OCI-LY7 (cell line): ENCODE data around the gene C1orf21. TPM values are rescaled to one million over a fixed set of nuclear protein-coding genes. Genes with fewer than 3 reads are reported as not detected.

Experiments
- BruUV-seq: library from RNA; stranded (reverse); fragments of 400-500 nt; replicated peaks from 2 replicates; lab custom pipeline; 2021; lab: Mats Ljungman, UMichigan
- CTCF ChIA-PET: fragments of 300-600 bp; sonication (Branson Sonifier 250); formaldehyde crosslinking; loops from one replicate; lab custom pipeline; 2022; ENCODE audit warnings: antibody characterized with exemption; ENCODE audit not compliant: unreplicated experiment; lab: Charles Lee
- POLR2A ChIA-PET: fragments of 300-600 bp; sonication (Branson Sonifier 250); formaldehyde crosslinking; loops from one replicate; lab custom pipeline; 2022; ENCODE audit warnings: antibody characterized with exemption; lab: Charles Lee
- DNase-seq: peaks from one replicate; pipeline ENCODE4 v3.0.0-alpha.2; 2015; ENCODE audit warnings: low spot score
- H2AFZ ChIP-seq: fragments of 200-600 bp; sonication (generic), shearing (Covaris generic); 2 replicates; pipeline ENCODE4 v1.6.1; 2014; ENCODE audit warnings: mild to moderate bottlenecking, antibody characterized with exemption, low read length, moderate library complexity
- H3K27ac ChIP-seq: fragments of 200-600 bp; sonication (generic); 2 replicates; pipeline ENCODE4 v1.5.1; 2014; ENCODE audit warnings: mixed run types, low read depth, mild to moderate bottlenecking, moderate library complexity, low read length, inconsistent platforms; ENCODE audit not compliant: poor library complexity, severe bottlenecking
- H3K36me3 ChIP-seq: fragments of 200-600 bp; sonication (generic); 2 replicates; pipeline ENCODE4 v1.6.1; 2014; ENCODE audit warnings: mild to moderate bottlenecking, antibody characterized with exemption, low read length, moderate library complexity, mixed read lengths; ENCODE audit not compliant: insufficient read depth
- H3K4me1 ChIP-seq: fragments of 200-600 bp; sonication (generic); 2 replicates; pipeline ENCODE4 v1.5.1; 2014; ENCODE audit warnings: mild to moderate bottlenecking, low read length; ENCODE audit not compliant: insufficient read depth, poor library complexity, severe bottlenecking
- H3K4me2 ChIP-seq: fragments of 200-600 bp; sonication (generic); 2 replicates; pipeline ENCODE4 v1.6.1; 2014; ENCODE audit warnings: mild to moderate bottlenecking, low read length
- H3K4me3 ChIP-seq: fragments of 200-600 bp; sonication (generic); 2 replicates; pipeline ENCODE4 v1.5.1; 2014; ENCODE audit warnings: mild to moderate bottlenecking, low read depth, low read length; ENCODE audit not compliant: poor library complexity, severe bottlenecking
- H3K79me2 ChIP-seq: fragments of 200-600 bp; sonication (generic); 2 replicates; pipeline ENCODE4 v1.6.1; 2016; ENCODE audit warnings: low read depth, mild to moderate bottlenecking, low read length, moderate library complexity, mixed read lengths; ENCODE audit not compliant: insufficient read depth
- H3K9me2 ChIP-seq: fragments of 200-600 bp; sonication (generic); 2 replicates; pipeline ENCODE4 v1.6.1; 2016; ENCODE audit warnings: mild to moderate bottlenecking, low read length, mixed read lengths; ENCODE audit not compliant: insufficient read depth
- H3K9me3 ChIP-seq: fragments of 200-600 bp; sonication (generic); 2 replicates; pipeline ENCODE4 v1.6.1; 2014; ENCODE audit warnings: mild to moderate bottlenecking, mixed run types, low read length, mixed read lengths
- H4K20me1 ChIP-seq: fragments of 200-600 bp; sonication (generic); 2 replicates; pipeline ENCODE4 v1.6.1; 2014; ENCODE audit warnings: mild to moderate bottlenecking, antibody characterized with exemption, low read length, moderate library complexity, mixed read lengths; ENCODE audit not compliant: insufficient read depth
- CTCF ChIP-seq: fragments of 200-600 bp; sonication (generic); conservative IDR thresholded peaks from 2 replicates; pipeline ENCODE4 v1.5.1; 2014; ENCODE audit warnings: mild to moderate bottlenecking, antibody characterized with exemption, low read length, moderate library complexity, mixed read lengths
- EZH2phosphoT487 ChIP-seq: fragments of 200-600 bp; sonication (generic); IDR thresholded peaks from 2 replicates; pipeline ENCODE4 v1.6.1; 2018; ENCODE audit warnings: low read depth, borderline replicate concordance, mild to moderate bottlenecking, mixed run types, antibody characterized with exemption, low read length, moderate library complexity, mixed read lengths
- intact Hi-C: fragments of 100-400 bp; cut with micrococcal nuclease; formaldehyde crosslinking; loops from one replicate; pipeline ENCODE4 v1.10.0; 2022; ENCODE audit not compliant: unreplicated experiment
- total RNA-seq, 2 experiments: library from RNA; depleted of rRNA in 1 of 2; stranded (reverse); fragments of >200 nt in 1 of 2; shearing (Covaris generic) in 1 of 2; gene quantifications; 2 replicates each; pipeline ENCODE4 v1.2.3, GENCODE V29; 2014 to 2022

The C1orf21 gene
- total RNA-seq, 2 experiments from 2014 or later = not detected

- Histone ChIP-seq H3K27ac (no peak overlapping the region), H3K79me2 (no peaks in the 10 kb centered on the region), H3K9me2 (no peaks in the 10 kb centered on the region), H4K20me1 (no peaks in the 10 kb centered on the region), H3K9me3 (no peaks in the 10 kb centered on the region), H3K4me1 (no peaks in the 10 kb centered on the region), H3K4me3 (no peak overlapping the region), H3K36me3 (no peaks in the 10 kb centered on the region), H3K4me2 (no peak overlapping the region), H2AFZ (no peak overlapping the region)
- ChIA-PET POLR2A (no interaction called here), CTCF (no interaction called here)
- DNase-seq = no peak
- intact Hi-C loops = no loop called here
- no TSS peak for BruUV-seq
- TF ChIP-seq CTCF (no peak), EZH2phosphoT487 (no peak)
These were observed 132.0 kb downstream of the C1orf21 start for GRCh38 chr1:184518736-184519357.

GRCh38 chr1:184520336-184520735, 133.5 kb downstream of the C1orf21 start:
- ChIA-PET POLR2A (interaction anchor here (0.7 kb wide), 1 partner anchor 65 kb away, joined by 3 read pairs; no protein-coding TSS in a partner anchor), CTCF (no interaction called here)
- no peaks in the 10 kb centered on the region for H3K79me2 ChIP-seq
- no peak overlapping the region for H3K27ac ChIP-seq
- H3K4me3 ChIP-seq = no peak overlapping the region
- no peaks in the 10 kb centered on the region for H3K9me2 ChIP-seq
- H3K36me3 ChIP-seq = no peaks in the 10 kb centered on the region
- no peaks in the 10 kb centered on the region for H4K20me1 ChIP-seq
- TF ChIP-seq CTCF (no peak), EZH2phosphoT487 (no peak)
- no peaks in the 10 kb centered on the region for H3K4me1 ChIP-seq
- no peak overlapping the region for H2AFZ ChIP-seq
- DNase-seq = no peak
- no peaks in the 10 kb centered on the region for H3K9me3 ChIP-seq
- H3K4me2 ChIP-seq = no peak overlapping the region
- intact Hi-C loops = no loop called here
- no TSS peak for BruUV-seq

- no peaks in the 10 kb centered on the region for H3K9me3 ChIP-seq
- H3K27ac ChIP-seq = no peak overlapping the region
- no peak overlapping the region for H2AFZ ChIP-seq
- H3K9me2 ChIP-seq = no peaks in the 10 kb centered on the region
- no peaks in the 10 kb centered on the region for H4K20me1 ChIP-seq
- TF ChIP-seq EZH2phosphoT487 (no peak), CTCF (no peak)
- CTCF ChIA-PET = no interaction called here
- intact Hi-C loops = no loop called here
- H3K4me3 ChIP-seq = no peak overlapping the region
- no TSS peak for BruUV-seq
- no peaks in the 10 kb centered on the region for H3K36me3 ChIP-seq
- DNase-seq = no peak
- H3K79me2 ChIP-seq = no peaks in the 10 kb centered on the region
- no peak overlapping the region for H3K4me2 ChIP-seq
- POLR2A ChIA-PET = no interaction called here
- no peaks in the 10 kb centered on the region for H3K4me1 ChIP-seq
These were observed 137.4 kb downstream of the C1orf21 start for GRCh38 chr1:184524248-184524647.
